K562 (cell line): ENCODE data around the gene PDE6H. TPM values are rescaled to one million over a fixed set of nuclear protein-coding genes. Genes with fewer than 3 reads are reported as not detected.

ENCODE experiments used
- ATAC-seq: fragments of 200-7000 bp; cut with Tn5 transposase; 3 replicates; pipeline ENCODE4 v1.9.1; 2020; ENCODE audit warnings: moderate library complexity
- BruUV-seq: library from RNA; stranded (reverse); fragments of 400-500 nt; replicated peaks from 2 replicates; lab custom pipeline; 2021; lab: Mats Ljungman, UMichigan
- CTCF ChIA-PET: fragments of 300-600 bp; formaldehyde crosslinking; extraction: SDS; loops from one replicate; lab custom pipeline; 2021; ENCODE audit warnings: low intra/inter-chr PET ratio; lab: Yijun Ruan, JAX
- POLR2A ChIA-PET: fragments of 300-600, 350-650 bp; sonication (Branson Sonifier 250); formaldehyde crosslinking; extraction: SDS; loops from one replicate; lab custom pipeline; 2021; ENCODE audit warnings: antibody characterized with exemption, inconsistent platforms; lab: Yijun Ruan, JAX
- DNase-seq, 4 experiments: peaks; one replicate each; pipeline versions ENCODE4 v3.0.0 to v3.0.0-alpha.2; 2011 to 2018; ENCODE audit warnings: low spot score in 3 of 4, mixed read lengths in 3 of 4; ENCODE audit errors: extremely low read depth in 1 of 4
- FAIRE-seq: peaks from 2 replicates; lab custom pipeline; 2011; peaks lifted over from hg19 to GRCh38; lab: Jason Lieb, UNC
- H2AFZ ChIP-seq: 2 replicates; pipeline ENCODE4 v1.6.0; 2011; ENCODE audit warnings: low read depth, low read length, control low read depth, inconsistent platforms
- H3K27ac ChIP-seq: fragments of 200-600 bp; 3 replicates; pipeline ENCODE4 v1.8.0; 2011; ENCODE audit warnings: low read depth, mild to moderate bottlenecking, control low read depth, inconsistent platforms, low read length, moderate library complexity, mixed read lengths; ENCODE audit errors: extremely low read depth
- H3K27me3 ChIP-seq, 2 experiments: fragments of 300-600 bp in 1 of 2; 2 replicates in 1 of 2; 3 replicates in 1 of 2; pipeline versions ENCODE4 v1.6.0 to v1.8.0; 2011; ENCODE audit warnings: inconsistent platforms in 2 of 2, low read length in 2 of 2, mild to moderate bottlenecking in 1 of 2, mixed read lengths in 1 of 2, moderate library complexity in 1 of 2; ENCODE audit not compliant: control insufficient read depth in 2 of 2, insufficient read depth in 2 of 2
- H3K36me3 ChIP-seq: fragments of 300-600 bp; 3 replicates; pipeline ENCODE4 v1.8.0; 2011; ENCODE audit warnings: mild to moderate bottlenecking, low read length, inconsistent platforms; ENCODE audit not compliant: control insufficient read depth, insufficient read depth
- H3K4me1 ChIP-seq, 2 experiments: fragments of 200-600 bp in 1 of 2; replicated peaks in 1 of 2; 2 replicates in 1 of 2; 3 replicates in 1 of 2; pipeline versions ENCODE4 v1.5.1 to v1.8.0; 2011; ENCODE audit warnings: inconsistent platforms in 2 of 2, low read length in 2 of 2, mild to moderate bottlenecking in 1 of 2, mixed read lengths in 1 of 2, moderate library complexity in 1 of 2; ENCODE audit not compliant: control insufficient read depth in 2 of 2, insufficient read depth in 2 of 2
- H3K4me2 ChIP-seq: 2 replicates; pipeline ENCODE4 v1.6.1; 2011; ENCODE audit warnings: low read length, control low read depth, inconsistent platforms, mixed read lengths; ENCODE audit not compliant: insufficient read depth
- H3K4me3 ChIP-seq: fragments of 200-600 bp; sonication (generic), shearing (Covaris generic); 2 replicates; pipeline ENCODE4 v1.5.1; 2016; ENCODE audit warnings: control low read depth, inconsistent platforms
- H3K79me2 ChIP-seq: fragments of 200-600 bp; 3 replicates; pipeline ENCODE4 v1.8.0; 2011; ENCODE audit warnings: low read length, inconsistent platforms; ENCODE audit not compliant: control insufficient read depth, insufficient read depth
- H3K9ac ChIP-seq, 2 experiments: 2 replicates each; pipeline versions ENCODE4 v1.6.0 to v1.6.1; 2011; ENCODE audit warnings: low read depth in 2 of 2, low read length in 2 of 2, control low read depth in 1 of 2, inconsistent platforms in 1 of 2, mild to moderate bottlenecking in 1 of 2, mixed read lengths in 1 of 2; ENCODE audit not compliant: insufficient read depth in 1 of 2
- H3K9me1 ChIP-seq: one replicate; pipeline ENCODE4 v1.6.0; 2011; ENCODE audit warnings: inconsistent platforms, mild to moderate bottlenecking, low read length, moderate library complexity; ENCODE audit not compliant: control insufficient read depth, insufficient read depth
- H3K9me3 ChIP-seq: replicated peaks from 2 replicates; pipeline ENCODE4 v1.5.1; 2011; ENCODE audit warnings: low read depth, low read length, inconsistent platforms; ENCODE audit not compliant: control insufficient read depth, insufficient read depth
- H4K20me1 ChIP-seq: replicated peaks from 2 replicates; pipeline ENCODE4 v1.6.1; 2011; ENCODE audit warnings: low read length, inconsistent platforms, mixed read lengths; ENCODE audit not compliant: control insufficient read depth, insufficient read depth
- HIVEP1 ChIP-seq: fragments of 250-450 bp; sonication (Bioruptor Pico); IDR thresholded peaks from 2 replicates; pipeline ENCODE4 v1.4.0; 2020; ENCODE audit warnings: mild to moderate bottlenecking
- HNRNPH1 ChIP-seq: fragments of 200-400 bp; formaldehyde crosslinking; optimal IDR thresholded peaks from 2 replicates; pipeline ENCODE3; 2017; ENCODE audit warnings: low read depth, mild to moderate bottlenecking, low read length, moderate library complexity
- MED1 ChIP-seq: sonication (generic); formaldehyde crosslinking; IDR thresholded peaks from 2 replicates; pipeline ENCODE4 v1.8.1; 2023; ENCODE audit warnings: missing genetic modification reagents, borderline replicate concordance
- MXI1 ChIP-seq: IDR thresholded peaks from 2 replicates; pipeline ENCODE4 v1.6.1; 2011; ENCODE audit warnings: low read depth, mild to moderate bottlenecking, improper control_type of control experiment, low read length
- PHB2 ChIP-seq: fragments of 450-650 bp; IDR thresholded peaks from 2 replicates; pipeline ENCODE4 v1.6.1; 2017; ENCODE audit warnings: low read depth
- RBM39 ChIP-seq: fragments of 200-400 bp; formaldehyde crosslinking; optimal IDR thresholded peaks from 2 replicates; pipeline ENCODE3; 2018; ENCODE audit warnings: low read depth, low read length
- RHOXF2B ChIP-seq: fragments of 250-450 bp; sonication (Bioruptor Pico); conservative IDR thresholded peaks from 2 replicates; pipeline ENCODE4 v1.5.1; 2021
- YY1 ChIP-seq, 3 experiments: IDR thresholded peaks; 2 replicates each; pipeline ENCODE4 v1.6.1; 2011; ENCODE audit warnings: low read length in 2 of 3, mild to moderate bottlenecking in 2 of 3, moderate library complexity in 2 of 3, borderline replicate concordance in 1 of 3, control low read depth in 1 of 3, low read depth in 1 of 3; ENCODE audit not compliant: insufficient read depth in 3 of 3, insufficient replicate concordance in 2 of 3, control insufficient read depth in 1 of 3, insufficient read length in 1 of 3; ENCODE audit errors: extremely low read depth in 1 of 3
- ZC3H4 ChIP-seq: sonication (generic); formaldehyde crosslinking; IDR thresholded peaks from 2 replicates; pipeline ENCODE4 v1.9.0; 2021; ENCODE audit warnings: missing genetic modification reagents, borderline replicate concordance
- ZNF324 ChIP-seq: fragments of 250-450 bp; sonication (Bioruptor Pico); IDR thresholded peaks from 2 replicates; pipeline ENCODE4 v1.4.0; 2020; ENCODE audit warnings: mild to moderate bottlenecking
- WGBS: fragments of 100-300 bp; shearing (Covaris generic); methylation state at CpG from one replicate; pipeline ENCODE4 v1.1.6; 2016; ENCODE audit warnings: low coverage, mixed read lengths; ENCODE audit not compliant: insufficient coverage; ENCODE audit errors: missing lambda C conversion rate; 5-methylcytosine and 5-hydroxymethylcytosine counted together
- in situ Hi-C: fragments of 300-500 bp; cut with MboI; formaldehyde crosslinking; loops from 4 replicates; pipeline ENCODE4 v1.15.0; 2018; ENCODE audit warnings: inconsistent platforms, mixed read lengths
- intact Hi-C: fragments of 100-400 bp; cut with micrococcal nuclease; formaldehyde crosslinking; loops from 2 replicates; pipeline ENCODE4 v1.14.2; 2022
- polyA plus RNA-seq, 8 experiments: library from polyadenylated mRNA; depleted of rRNA in 4 of 8; stranded (reverse) in 5 of 8; unstranded in 3 of 8; fragments of >200 nt; fragmentation: Nextera tagmentation in 2 of 8; fragmentation: Illumina TruSeq in 1 of 8; extraction: Ambion mirVana in 2 of 8; extraction: Trizol in 1 of 8; gene quantifications; 2 replicates each; pipeline versions ENCODE4 v1.2.1 to v1.2.3, GENCODE V29; 2011 to 2014; ENCODE audit warnings: inconsistent platforms in 1 of 8, missing spikeins in 1 of 8
- total RNA-seq, 7 experiments: library from RNA; depleted of rRNA in 6 of 7; stranded (reverse); fragments of >200 nt in 6 of 7; fragmentation: Illumina TruSeq in 2 of 7; extraction: Trizol in 2 of 7; gene quantifications; 2 replicates each; pipeline versions ENCODE4 v1.2.1 to v1.2.3, GENCODE V29; 2011 to 2021; ENCODE audit warnings: low replicate concordance in 1 of 7
- TF ChIP-seq, protein P1 (sequence below): fragments of 450-650 bp; IDR thresholded peaks from 2 replicates; pipeline ENCODE4 v1.6.1; 2017; ENCODE audit warnings: antibody characterized with exemption, mild to moderate bottlenecking
- TF ChIP-seq, protein P2 (sequence below): fragments of 250-450 bp; sonication (Bioruptor Pico); IDR thresholded peaks from 2 replicates; pipeline ENCODE4 v1.9.0; 2021; ENCODE audit warnings: mild to moderate bottlenecking

Gene PDE6H
- total and polyA plus RNA-seq, 9 of the 15 experiments (the other 6 are each of a cell fraction or from before 2014, with no cell fraction given) = 0.15 TPM; not detected in 8

DNA sequence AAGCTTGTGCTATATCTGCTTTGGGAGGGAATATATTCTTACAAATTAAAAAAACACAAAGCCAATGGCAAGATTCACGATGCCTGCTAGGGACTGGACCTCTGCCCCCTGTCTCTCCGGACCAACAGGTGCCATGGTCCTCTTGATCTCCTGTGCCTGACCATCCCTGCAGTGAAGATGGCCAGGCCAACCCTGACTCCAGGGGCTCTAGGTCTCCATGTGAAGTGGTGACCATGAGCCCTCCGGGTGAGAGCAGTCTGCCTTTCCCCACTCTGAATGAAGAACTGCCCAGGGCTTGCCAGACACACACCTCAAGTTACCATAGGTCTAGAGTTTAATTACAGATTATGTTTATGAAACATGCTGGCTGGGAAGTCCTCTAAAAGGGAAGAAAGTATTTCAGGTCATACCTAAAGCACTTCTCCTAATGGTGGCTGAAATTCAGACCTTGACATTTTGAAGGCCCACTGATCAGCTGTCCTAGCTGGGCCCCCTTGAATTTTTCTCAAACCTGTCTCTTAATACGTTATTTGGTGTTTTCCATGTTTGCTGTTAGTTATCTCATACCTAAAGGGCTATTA is 12.8 kb upstream of the PDE6H start:
- intact Hi-C loops = no loop called here
- BruUV-seq = no TSS peak
- in situ Hi-C loops = loop anchor here (25.0 kb wide), 1 partner anchor 748 kb away; no protein-coding TSS in a partner anchor

More for the DNA sequence above, 12.8 kb upstream of the PDE6H start:
- Histone ChIP-seq H3K9ac (peak overlapping the region in 1 of 2 experiments; percentile 45; a peak in 1 of 4 replicates), H3K9me3 (no peaks in the 10 kb centered on the region), H4K20me1 (no peaks in the 10 kb centered on the region), H3K27ac (no peak overlapping the region), H3K4me1 (no peaks in the 10 kb centered on the region; a peak in 2 of 5 replicates), H3K4me3 (no peak overlapping the region), H3K36me3 (no peaks in the 10 kb centered on the region), H2AFZ (no peak overlapping the region), H3K27me3 (no peaks in the 10 kb centered on the region), H3K79me2 (no peaks in the 10 kb centered on the region), H3K9me1 (no peaks in the 10 kb centered on the region), H3K4me2 (peak overlapping the region; percentile 29; the same call in 1 of the 2 replicates)
- TF ChIP-seq YY1 (IDR thresholded peaks at IDR 0.05; ENCODE audit: borderline replicate concordance in 1 of 3, control insufficient read depth in 1 of 3, extremely low read depth in 1 of 3, insufficient read depth in 3 of 3, insufficient read length in 1 of 3, insufficient replicate concordance in 2 of 3, low read depth in 1 of 3, low read length in 2 of 3) = no peak
- TF ChIP-seq, protein P1, sequence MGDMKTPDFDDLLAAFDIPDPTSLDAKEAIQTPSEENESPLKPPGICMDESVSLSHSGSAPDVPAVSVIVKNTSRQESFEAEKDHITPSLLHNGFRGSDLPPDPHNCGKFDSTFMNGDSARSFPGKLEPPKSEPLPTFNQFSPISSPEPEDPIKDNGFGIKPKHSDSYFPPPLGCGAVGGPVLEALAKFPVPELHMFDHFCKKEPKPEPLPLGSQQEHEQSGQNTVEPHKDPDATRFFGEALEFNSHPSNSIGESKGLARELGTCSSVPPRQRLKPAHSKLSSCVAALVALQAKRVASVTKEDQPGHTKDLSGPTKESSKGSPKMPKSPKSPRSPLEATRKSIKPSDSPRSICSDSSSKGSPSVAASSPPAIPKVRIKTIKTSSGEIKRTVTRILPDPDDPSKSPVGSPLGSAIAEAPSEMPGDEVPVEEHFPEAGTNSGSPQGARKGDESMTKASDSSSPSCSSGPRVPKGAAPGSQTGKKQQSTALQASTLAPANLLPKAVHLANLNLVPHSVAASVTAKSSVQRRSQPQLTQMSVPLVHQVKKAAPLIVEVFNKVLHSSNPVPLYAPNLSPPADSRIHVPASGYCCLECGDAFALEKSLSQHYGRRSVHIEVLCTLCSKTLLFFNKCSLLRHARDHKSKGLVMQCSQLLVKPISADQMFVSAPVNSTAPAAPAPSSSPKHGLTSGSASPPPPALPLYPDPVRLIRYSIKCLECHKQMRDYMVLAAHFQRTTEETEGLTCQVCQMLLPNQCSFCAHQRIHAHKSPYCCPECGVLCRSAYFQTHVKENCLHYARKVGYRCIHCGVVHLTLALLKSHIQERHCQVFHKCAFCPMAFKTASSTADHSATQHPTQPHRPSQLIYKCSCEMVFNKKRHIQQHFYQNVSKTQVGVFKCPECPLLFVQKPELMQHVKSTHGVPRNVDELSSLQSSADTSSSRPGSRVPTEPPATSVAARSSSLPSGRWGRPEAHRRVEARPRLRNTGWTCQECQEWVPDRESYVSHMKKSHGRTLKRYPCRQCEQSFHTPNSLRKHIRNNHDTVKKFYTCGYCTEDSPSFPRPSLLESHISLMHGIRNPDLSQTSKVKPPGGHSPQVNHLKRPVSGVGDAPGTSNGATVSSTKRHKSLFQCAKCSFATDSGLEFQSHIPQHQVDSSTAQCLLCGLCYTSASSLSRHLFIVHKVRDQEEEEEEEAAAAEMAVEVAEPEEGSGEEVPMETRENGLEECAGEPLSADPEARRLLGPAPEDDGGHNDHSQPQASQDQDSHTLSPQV = no peak
- TF ChIP-seq RHOXF2B = no peak
- TF ChIP-seq HNRNPH1 = no peak
- no peak for TF ChIP-seq HIVEP1 (CRISPR knock-in tag)
- TF ChIP-seq, protein P2, sequence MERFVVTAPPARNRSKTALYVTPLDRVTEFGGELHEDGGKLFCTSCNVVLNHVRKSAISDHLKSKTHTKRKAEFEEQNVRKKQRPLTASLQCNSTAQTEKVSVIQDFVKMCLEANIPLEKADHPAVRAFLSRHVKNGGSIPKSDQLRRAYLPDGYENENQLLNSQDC = no peak
- TF ChIP-seq PHB2 = no peak
- no peak for TF ChIP-seq MXI1
- TF ChIP-seq ZNF324 (CRISPR knock-in tag) = no peak
- no peak for TF ChIP-seq ZC3H4 (CRISPR knock-in tag)
- no peak for TF ChIP-seq MED1 (CRISPR knock-in tag)
- no peak for TF ChIP-seq RBM39
- FAIRE-seq = no peak
- ATAC-seq = no peak
- POLR2A ChIA-PET = no interaction called here
- DNase-seq = no peak
- WGBS = 33% methylated on average over 3 of the region's 4 CpGs
- CTCF ChIA-PET = no interaction called here
